ENCODE results near the gene PDE12.
"Not testable (repeated sequence)": the region's sequence is repeated elsewhere in the genome, so short reads cannot be mapped to it uniquely, and the experiment has no call there.

PDE12 gene

GRCh38 chr3:57597127-57597923 lies 41.3 kb downstream of the PDE12 start, which contains the start of gene ARF4:
TSS of gene ARF4 (minus strand) at chr3:57597344. CDS start at chr3:57597140, 204 bp downstream.
- peaks cover 2% of the 10 kb centered on the region for H3K9me3 Mint-ChIP-seq
- H3K4me1 Mint-ChIP-seq: peaks cover 22% of the 10 kb centered on the region
- DNase-seq (ENCODE audit: low spot score in 2 of 2) (peak; percentile 98 to 99), ATAC-seq (ENCODE audit: low read depth) (peak; percentile 81)
- H3K36me3 Mint-ChIP-seq: peaks cover 7% of the 10 kb centered on the region
- peak within 1 kb of the TSS; percentile 100 for H3K27ac Mint-ChIP-seq
- no peaks in the 10 kb centered on the region for H3K27me3 Mint-ChIP-seq
- H3K4me3 Mint-ChIP-seq: peak within 1 kb of the TSS; percentile 95

GRCh38 chr3:57598765-57599360 lies 42.8 kb downstream of the PDE12 start:
- peaks cover 9% of the 10 kb centered on the region for H3K36me3 Mint-ChIP-seq
- H3K27me3 Mint-ChIP-seq: no peaks in the 10 kb centered on the region
- H3K4me3 Mint-ChIP-seq: peak overlapping the region; percentile 95
- H3K27ac Mint-ChIP-seq: peak overlapping the region; percentile 100
- H3K9me3 Mint-ChIP-seq: peaks cover 2% of the 10 kb centered on the region
- DNase-seq (ENCODE audit: low spot score in 2 of 2) (no peak), ATAC-seq (ENCODE audit: low read depth) (no peak)
- peaks cover 19% of the 10 kb centered on the region for H3K4me1 Mint-ChIP-seq

GRCh38 chr3:57600195-57600594 lies 44.1 kb downstream of the PDE12 start:
- ATAC-seq (ENCODE audit: low read depth): no peak
- Mint-ChIP-seq H3K9me3 (peaks cover 2% of the 10 kb centered on the region), H3K36me3 (peaks cover 13% of the 10 kb centered on the region), H3K4me3 (no peak overlapping the region), H3K27ac (peak overlapping the region; percentile 100), H3K27me3 (no peaks in the 10 kb centered on the region), H3K4me1 (peaks cover 14% of the 10 kb centered on the region)
- DNase-seq (ENCODE audit: low spot score in 2 of 2): no peak

GRCh38 chr3:57604971-57605370 lies 48.9 kb downstream of the PDE12 start:
- Mint-ChIP-seq H3K4me1 (peaks cover 5% of the 10 kb centered on the region), H3K27ac (no peak overlapping the region), H3K27me3 (no peaks in the 10 kb centered on the region), H3K4me3 (no peak overlapping the region), H3K9me3 (peaks cover 13% of the 10 kb centered on the region), H3K36me3 (peaks cover 41% of the 10 kb centered on the region)
- ATAC-seq (ENCODE audit: low read depth) (no peak), DNase-seq (ENCODE audit: low spot score in 2 of 2) (no peak)

- H3K27me3 Mint-ChIP-seq: no peaks in the 10 kb centered on the region
- H3K27ac Mint-ChIP-seq: no peak overlapping the region
- ATAC-seq (ENCODE audit: low read depth) (no peak), DNase-seq (ENCODE audit: low spot score in 2 of 2) (no peak)
- H3K4me3 Mint-ChIP-seq: no peak overlapping the region
- H3K4me1 Mint-ChIP-seq: peaks cover 5% of the 10 kb centered on the region
- peaks cover 13% of the 10 kb centered on the region for H3K9me3 Mint-ChIP-seq
- H3K36me3 Mint-ChIP-seq: peaks cover 38% of the 10 kb centered on the region
Measured at GRCh38 chr3:57605683-57606082, 49.6 kb downstream of the PDE12 start.

GRCh38 chr3:57611870-57612269 lies 55.8 kb downstream of the PDE12 start:
- H3K27me3 Mint-ChIP-seq; ATAC-seq (ENCODE audit: low read depth); DNase-seq (ENCODE audit: low spot score in 2 of 2); H3K9me3 Mint-ChIP-seq; H3K27ac Mint-ChIP-seq; H3K4me3 Mint-ChIP-seq; H3K4me1 Mint-ChIP-seq: not testable (repeated sequence)
- H3K36me3 Mint-ChIP-seq: peaks cover 24% of the 10 kb centered on the region

GRCh38 chr3:57616233-57616632 lies 60.2 kb downstream of the PDE12 start:
- DNase-seq (ENCODE audit: low spot score in 2 of 2) (no peak), ATAC-seq (ENCODE audit: low read depth) (no peak)
- H3K4me1 Mint-ChIP-seq: no peaks in the 10 kb centered on the region
- no peaks in the 10 kb centered on the region for H3K27me3 Mint-ChIP-seq
- H3K9me3 Mint-ChIP-seq: no peaks in the 10 kb centered on the region
- H3K4me3 Mint-ChIP-seq: no peak overlapping the region
- peaks cover 8% of the 10 kb centered on the region for H3K36me3 Mint-ChIP-seq
- H3K27ac Mint-ChIP-seq: peak overlapping the region; percentile 16

Data from memory B cell (primary cell).